ENCODE measurements around the gene SDK2.

GRCh38 chr17:73520369-73520761, 123.9 kb downstream of the SDK2 start:
- no peak for TF ChIP-seq MXI1 (IDR thresholded peaks at IDR 0.05; ENCODE audit: low read depth, low read length)
- TF ChIP-seq NRF1 (IDR thresholded peaks at IDR 0.05; ENCODE audit: low read depth, low read length) = no peak
- TF ChIP-seq REST (IDR thresholded peaks at IDR 0.05; ENCODE audit: low read depth, low read length) = no peak
- no peak for TF ChIP-seq CTCF (IDR thresholded peaks at IDR 0.05)
- TF ChIP-seq EP300 (IDR thresholded peaks at IDR 0.05; ENCODE audit: borderline replicate concordance in 1 of 2, low read depth in 1 of 2, low read length in 1 of 2) = no peak
- TF ChIP-seq MAX (IDR thresholded peaks at IDR 0.05; ENCODE audit: low read depth) = no peak
- no peak for TF ChIP-seq FOXJ3 (CRISPR knock-in tag; IDR thresholded peaks at IDR 0.05)
- TF ChIP-seq RCOR1 (IDR thresholded peaks at IDR 0.05; ENCODE audit: low read length) = no peak
- no peak for TF ChIP-seq FOXM1 (IDR thresholded peaks at IDR 0.05; ENCODE audit: low read depth)
- no peak for TF ChIP-seq ZBTB33 (IDR thresholded peaks at IDR 0.05; ENCODE audit: borderline replicate concordance, low read depth)
- TF ChIP-seq SMC3 (IDR thresholded peaks at IDR 0.05; ENCODE audit: low read depth, low read length) = no peak
- no peak for TF ChIP-seq YY1 (IDR thresholded peaks at IDR 0.05; ENCODE audit: low read depth)
